ENCODE results near the gene IRF2BPL. TPM values are rescaled to one million over a fixed set of nuclear protein-coding genes. Genes with fewer than 3 reads are reported as not detected.

The IRF2BPL gene
- total and polyA plus RNA-seq, 2 of the 8 experiments (the other 6 are each of a cell fraction or from before 2014, with no cell fraction given), result 18.8 to 57.0 TPM

DNA sequence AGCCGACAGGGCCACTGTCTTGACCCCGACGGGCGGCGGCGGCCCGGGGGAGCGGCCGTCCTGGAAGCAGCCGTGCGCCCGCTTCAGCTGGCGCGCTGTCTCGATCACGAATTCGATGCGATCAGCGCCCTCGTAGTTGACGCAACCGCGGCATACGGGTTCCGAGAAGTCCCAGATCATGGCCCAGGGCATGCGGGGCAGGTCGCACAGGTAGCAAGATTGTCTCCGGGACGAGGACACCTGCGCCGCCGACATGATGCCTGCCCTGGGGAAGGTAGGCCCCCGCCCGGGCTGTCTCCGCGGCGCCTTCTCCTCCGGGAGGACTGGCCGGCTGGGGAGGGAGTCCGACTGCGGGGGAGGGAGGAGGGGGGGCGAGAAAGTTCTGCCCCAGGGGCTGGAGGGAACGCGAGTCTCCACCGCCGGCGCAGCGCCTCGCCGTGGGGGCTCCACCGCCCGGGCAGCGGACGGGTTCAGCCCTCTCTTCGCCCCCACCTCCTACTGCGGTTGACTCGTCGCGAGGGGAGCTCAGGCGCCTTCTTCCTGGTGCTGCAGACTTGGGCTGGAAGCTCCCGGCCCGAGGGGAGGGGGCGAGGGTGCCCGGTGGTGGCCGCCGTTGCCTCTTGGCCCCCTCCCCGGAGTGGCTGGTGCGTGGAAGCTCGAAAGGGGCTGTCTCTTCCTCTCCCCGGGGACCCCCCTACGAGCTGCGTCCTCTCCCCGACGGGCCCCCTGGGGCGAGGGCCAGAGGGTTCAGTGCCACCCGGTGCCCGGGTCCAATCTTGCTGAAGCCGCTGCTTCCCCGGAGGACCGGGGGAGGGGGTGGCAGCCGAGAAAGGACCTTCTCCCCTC is 747 bp downstream of the IRF2BPL start (continued):
- TF ChIP-seq, protein P1, sequence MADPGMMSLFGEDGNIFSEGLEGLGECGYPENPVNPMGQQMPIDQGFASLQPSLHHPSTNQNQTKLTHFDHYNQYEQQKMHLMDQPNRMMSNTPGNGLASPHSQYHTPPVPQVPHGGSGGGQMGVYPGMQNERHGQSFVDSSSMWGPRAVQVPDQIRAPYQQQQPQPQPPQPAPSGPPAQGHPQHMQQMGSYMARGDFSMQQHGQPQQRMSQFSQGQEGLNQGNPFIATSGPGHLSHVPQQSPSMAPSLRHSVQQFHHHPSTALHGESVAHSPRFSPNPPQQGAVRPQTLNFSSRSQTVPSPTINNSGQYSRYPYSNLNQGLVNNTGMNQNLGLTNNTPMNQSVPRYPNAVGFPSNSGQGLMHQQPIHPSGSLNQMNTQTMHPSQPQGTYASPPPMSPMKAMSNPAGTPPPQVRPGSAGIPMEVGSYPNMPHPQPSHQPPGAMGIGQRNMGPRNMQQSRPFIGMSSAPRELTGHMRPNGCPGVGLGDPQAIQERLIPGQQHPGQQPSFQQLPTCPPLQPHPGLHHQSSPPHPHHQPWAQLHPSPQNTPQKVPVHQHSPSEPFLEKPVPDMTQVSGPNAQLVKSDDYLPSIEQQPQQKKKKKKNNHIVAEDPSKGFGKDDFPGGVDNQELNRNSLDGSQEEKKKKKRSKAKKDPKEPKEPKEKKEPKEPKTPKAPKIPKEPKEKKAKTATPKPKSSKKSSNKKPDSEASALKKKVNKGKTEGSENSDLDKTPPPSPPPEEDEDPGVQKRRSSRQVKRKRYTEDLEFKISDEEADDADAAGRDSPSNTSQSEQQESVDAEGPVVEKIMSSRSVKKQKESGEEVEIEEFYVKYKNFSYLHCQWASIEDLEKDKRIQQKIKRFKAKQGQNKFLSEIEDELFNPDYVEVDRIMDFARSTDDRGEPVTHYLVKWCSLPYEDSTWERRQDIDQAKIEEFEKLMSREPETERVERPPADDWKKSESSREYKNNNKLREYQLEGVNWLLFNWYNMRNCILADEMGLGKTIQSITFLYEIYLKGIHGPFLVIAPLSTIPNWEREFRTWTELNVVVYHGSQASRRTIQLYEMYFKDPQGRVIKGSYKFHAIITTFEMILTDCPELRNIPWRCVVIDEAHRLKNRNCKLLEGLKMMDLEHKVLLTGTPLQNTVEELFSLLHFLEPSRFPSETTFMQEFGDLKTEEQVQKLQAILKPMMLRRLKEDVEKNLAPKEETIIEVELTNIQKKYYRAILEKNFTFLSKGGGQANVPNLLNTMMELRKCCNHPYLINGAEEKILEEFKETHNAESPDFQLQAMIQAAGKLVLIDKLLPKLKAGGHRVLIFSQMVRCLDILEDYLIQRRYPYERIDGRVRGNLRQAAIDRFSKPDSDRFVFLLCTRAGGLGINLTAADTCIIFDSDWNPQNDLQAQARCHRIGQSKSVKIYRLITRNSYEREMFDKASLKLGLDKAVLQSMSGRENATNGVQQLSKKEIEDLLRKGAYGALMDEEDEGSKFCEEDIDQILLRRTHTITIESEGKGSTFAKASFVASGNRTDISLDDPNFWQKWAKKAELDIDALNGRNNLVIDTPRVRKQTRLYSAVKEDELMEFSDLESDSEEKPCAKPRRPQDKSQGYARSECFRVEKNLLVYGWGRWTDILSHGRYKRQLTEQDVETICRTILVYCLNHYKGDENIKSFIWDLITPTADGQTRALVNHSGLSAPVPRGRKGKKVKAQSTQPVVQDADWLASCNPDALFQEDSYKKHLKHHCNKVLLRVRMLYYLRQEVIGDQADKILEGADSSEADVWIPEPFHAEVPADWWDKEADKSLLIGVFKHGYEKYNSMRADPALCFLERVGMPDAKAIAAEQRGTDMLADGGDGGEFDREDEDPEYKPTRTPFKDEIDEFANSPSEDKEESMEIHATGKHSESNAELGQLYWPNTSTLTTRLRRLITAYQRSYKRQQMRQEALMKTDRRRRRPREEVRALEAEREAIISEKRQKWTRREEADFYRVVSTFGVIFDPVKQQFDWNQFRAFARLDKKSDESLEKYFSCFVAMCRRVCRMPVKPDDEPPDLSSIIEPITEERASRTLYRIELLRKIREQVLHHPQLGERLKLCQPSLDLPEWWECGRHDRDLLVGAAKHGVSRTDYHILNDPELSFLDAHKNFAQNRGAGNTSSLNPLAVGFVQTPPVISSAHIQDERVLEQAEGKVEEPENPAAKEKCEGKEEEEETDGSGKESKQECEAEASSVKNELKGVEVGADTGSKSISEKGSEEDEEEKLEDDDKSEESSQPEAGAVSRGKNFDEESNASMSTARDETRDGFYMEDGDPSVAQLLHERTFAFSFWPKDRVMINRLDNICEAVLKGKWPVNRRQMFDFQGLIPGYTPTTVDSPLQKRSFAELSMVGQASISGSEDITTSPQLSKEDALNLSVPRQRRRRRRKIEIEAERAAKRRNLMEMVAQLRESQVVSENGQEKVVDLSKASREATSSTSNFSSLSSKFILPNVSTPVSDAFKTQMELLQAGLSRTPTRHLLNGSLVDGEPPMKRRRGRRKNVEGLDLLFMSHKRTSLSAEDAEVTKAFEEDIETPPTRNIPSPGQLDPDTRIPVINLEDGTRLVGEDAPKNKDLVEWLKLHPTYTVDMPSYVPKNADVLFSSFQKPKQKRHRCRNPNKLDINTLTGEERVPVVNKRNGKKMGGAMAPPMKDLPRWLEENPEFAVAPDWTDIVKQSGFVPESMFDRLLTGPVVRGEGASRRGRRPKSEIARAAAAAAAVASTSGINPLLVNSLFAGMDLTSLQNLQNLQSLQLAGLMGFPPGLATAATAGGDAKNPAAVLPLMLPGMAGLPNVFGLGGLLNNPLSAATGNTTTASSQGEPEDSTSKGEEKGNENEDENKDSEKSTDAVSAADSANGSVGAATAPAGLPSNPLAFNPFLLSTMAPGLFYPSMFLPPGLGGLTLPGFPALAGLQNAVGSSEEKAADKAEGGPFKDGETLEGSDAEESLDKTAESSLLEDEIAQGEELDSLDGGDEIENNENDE (IDR thresholded peaks at IDR 0.05; ENCODE audit: insufficient replicate concordance, low read length), result no peak
- TF ChIP-seq TAF7 (optimal IDR thresholded peaks at IDR 0.05; ENCODE audit: borderline replicate concordance, low read depth, low read length) (peak; percentile 11), BCL11A (IDR thresholded peaks at IDR 0.05; ENCODE audit: low read depth in 2 of 2, low read length in 2 of 2) (no peak), KDM4A (IDR thresholded peaks at IDR 0.05; ENCODE audit: low read depth, low read length, severe bottlenecking) (peak; percentile 55), RNF2 (IDR thresholded peaks at IDR 0.05; ENCODE audit: borderline replicate concordance, low read depth, low read length, missing control alignments, poor library complexity, severe bottlenecking) (peak; percentile 15)
- TF ChIP-seq, protein P2, sequence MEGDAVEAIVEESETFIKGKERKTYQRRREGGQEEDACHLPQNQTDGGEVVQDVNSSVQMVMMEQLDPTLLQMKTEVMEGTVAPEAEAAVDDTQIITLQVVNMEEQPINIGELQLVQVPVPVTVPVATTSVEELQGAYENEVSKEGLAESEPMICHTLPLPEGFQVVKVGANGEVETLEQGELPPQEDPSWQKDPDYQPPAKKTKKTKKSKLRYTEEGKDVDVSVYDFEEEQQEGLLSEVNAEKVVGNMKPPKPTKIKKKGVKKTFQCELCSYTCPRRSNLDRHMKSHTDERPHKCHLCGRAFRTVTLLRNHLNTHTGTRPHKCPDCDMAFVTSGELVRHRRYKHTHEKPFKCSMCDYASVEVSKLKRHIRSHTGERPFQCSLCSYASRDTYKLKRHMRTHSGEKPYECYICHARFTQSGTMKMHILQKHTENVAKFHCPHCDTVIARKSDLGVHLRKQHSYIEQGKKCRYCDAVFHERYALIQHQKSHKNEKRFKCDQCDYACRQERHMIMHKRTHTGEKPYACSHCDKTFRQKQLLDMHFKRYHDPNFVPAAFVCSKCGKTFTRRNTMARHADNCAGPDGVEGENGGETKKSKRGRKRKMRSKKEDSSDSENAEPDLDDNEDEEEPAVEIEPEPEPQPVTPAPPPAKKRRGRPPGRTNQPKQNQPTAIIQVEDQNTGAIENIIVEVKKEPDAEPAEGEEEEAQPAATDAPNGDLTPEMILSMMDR (IDR thresholded peaks at IDR 0.05; ENCODE audit: control extremely low read depth in 1 of 3, insufficient read depth in 1 of 3, low read depth in 1 of 3, low read length in 3 of 3), result no peak
